H9 (cell line): ENCODE measurements around the gene HPSE. TPM values are rescaled to one million over a fixed set of nuclear protein-coding genes. Genes with fewer than 3 reads are reported as not detected.
A peak's percentile ranks its signal among the peaks of the same experiment; 100 is the strongest.

Experiments
- DNase-seq: peaks from one replicate; pipeline ENCODE4 v3.0.0-alpha.2; 2017
- H2AFZ ChIP-seq: one replicate; pipeline ENCODE4 v1.6.1; 2013; ENCODE audit warnings: mild to moderate bottlenecking, low read length, control low read depth, moderate library complexity
- H2AK5ac ChIP-seq: 2 replicates; pipeline ENCODE4 v1.6.1; 2013; ENCODE audit warnings: low read length, control low read depth, mixed read lengths; ENCODE audit not compliant: insufficient read length
- H2BK120ac ChIP-seq: one replicate; pipeline ENCODE4 v1.6.1; 2013; ENCODE audit warnings: low read depth, mild to moderate bottlenecking, low read length, control low read depth, inconsistent platforms; ENCODE audit not compliant: poor library complexity, severe bottlenecking
- H2BK12ac ChIP-seq: 2 replicates; pipeline ENCODE4 v1.6.1; 2013; ENCODE audit warnings: low read length, control low read depth, mixed read lengths, low read depth; ENCODE audit not compliant: insufficient read length
- H2BK15ac ChIP-seq: 2 replicates; pipeline ENCODE4 v1.6.1; 2013; ENCODE audit warnings: low read depth, low read length, control low read depth
- H2BK20ac ChIP-seq: one replicate; pipeline ENCODE4 v1.6.1; 2013; ENCODE audit warnings: low read depth, mild to moderate bottlenecking, low read length, control low read depth, inconsistent platforms; ENCODE audit not compliant: poor library complexity, severe bottlenecking
- H2BK5ac ChIP-seq: 2 replicates; pipeline ENCODE4 v1.6.1; 2013; ENCODE audit warnings: low read length, control low read depth, mixed read lengths; ENCODE audit not compliant: insufficient read length
- H3K14ac ChIP-seq: 2 replicates; pipeline ENCODE4 v1.6.1; 2013; ENCODE audit warnings: low read length, control low read depth; ENCODE audit not compliant: insufficient read depth
- H3K18ac ChIP-seq: 2 replicates; pipeline ENCODE4 v1.6.1; 2013; ENCODE audit warnings: low read depth, mild to moderate bottlenecking, mixed read lengths, low read length, control low read depth; ENCODE audit not compliant: insufficient read length
- H3K23ac ChIP-seq: 2 replicates; pipeline ENCODE4 v1.6.1; 2013; ENCODE audit warnings: low read length, control low read depth, mixed read lengths, low read depth; ENCODE audit not compliant: insufficient read length
- H3K23me2 ChIP-seq: 2 replicates; pipeline ENCODE4 v1.6.1; 2013; ENCODE audit warnings: low read depth, mild to moderate bottlenecking, mixed read lengths, low read length, control low read depth; ENCODE audit not compliant: insufficient read length, poor library complexity, severe bottlenecking
- H3K27ac ChIP-seq: 2 replicates; pipeline ENCODE4 v1.5.1; 2013; ENCODE audit warnings: low read length, control low read depth, mixed read lengths, low read depth; ENCODE audit not compliant: insufficient read length
- H3K27me3 ChIP-seq: 2 replicates; pipeline ENCODE4 v1.6.1; 2013; ENCODE audit warnings: low read length, control low read depth, inconsistent platforms; ENCODE audit not compliant: insufficient read depth
- H3K4ac ChIP-seq: 2 replicates; pipeline ENCODE4 v1.6.1; 2013; ENCODE audit warnings: low read depth, mild to moderate bottlenecking, control low read depth, inconsistent platforms, low read length, moderate library complexity
- H3K4me1 ChIP-seq: 2 replicates; pipeline ENCODE4 v1.6.1; 2013; ENCODE audit warnings: low read length, control low read depth, inconsistent platforms; ENCODE audit not compliant: insufficient read depth
- H3K4me2 ChIP-seq: 2 replicates; pipeline ENCODE4 v1.6.1; 2013; ENCODE audit warnings: low read length, control low read depth, mixed read lengths; ENCODE audit not compliant: insufficient read length, insufficient read depth
- H3K56ac ChIP-seq: 2 replicates; pipeline ENCODE4 v1.6.1; 2013; ENCODE audit warnings: low read depth, mild to moderate bottlenecking, mixed read lengths, low read length, control low read depth; ENCODE audit not compliant: insufficient read length
- H3K79me1 ChIP-seq: 2 replicates; pipeline ENCODE4 v1.6.1; 2013; ENCODE audit warnings: low read depth, mild to moderate bottlenecking, moderate library complexity, low read length, control low read depth, inconsistent platforms; ENCODE audit not compliant: insufficient read depth, poor library complexity, severe bottlenecking
- H3K79me2 ChIP-seq: 2 replicates; pipeline ENCODE4 v1.6.1; 2013; ENCODE audit warnings: low read length, control low read depth, inconsistent platforms; ENCODE audit not compliant: insufficient read depth
- H3K9ac ChIP-seq: 2 replicates; pipeline ENCODE4 v1.6.1; 2013; ENCODE audit warnings: low read length, control low read depth, mixed read lengths; ENCODE audit not compliant: insufficient read length; ENCODE audit errors: extremely low read depth
- H3K9me3 ChIP-seq: one replicate; pipeline ENCODE4 v1.6.1; 2013; ENCODE audit warnings: low read depth, low read length, inconsistent platforms; ENCODE audit not compliant: control insufficient read depth
- H3T11ph ChIP-seq: one replicate; pipeline ENCODE4 v1.6.1; 2013; ENCODE audit warnings: mild to moderate bottlenecking, low read length, control low read depth, inconsistent platforms
- H4K20me1 ChIP-seq: one replicate; pipeline ENCODE4 v1.6.1; 2013; ENCODE audit not compliant: control insufficient read depth, insufficient read length, insufficient read depth
- H4K5ac ChIP-seq: 2 replicates; pipeline ENCODE4 v1.6.1; 2013; ENCODE audit warnings: low read depth, mild to moderate bottlenecking, mixed read lengths, low read length, control low read depth; ENCODE audit not compliant: insufficient read length
- H4K8ac ChIP-seq: replicated peaks from 2 replicates; pipeline ENCODE4 v1.6.1; 2013; ENCODE audit warnings: low read length, control low read depth, mixed read lengths, low read depth; ENCODE audit not compliant: insufficient read length
- H4K91ac ChIP-seq: 2 replicates; pipeline ENCODE4 v1.6.1; 2013; ENCODE audit warnings: low read depth, mild to moderate bottlenecking, moderate library complexity, mixed read lengths, low read length, control low read depth; ENCODE audit not compliant: insufficient read length
- H3K27ac Mint-ChIP-seq, 3 experiments: 2 replicates in 2 of 3; 3 replicates in 1 of 3; pipeline ENCODE4 v1.8.0; 2020 to 2021; ENCODE audit warnings: mixed read lengths in 3 of 3, mild to moderate bottlenecking in 1 of 3, moderate library complexity in 1 of 3
- H3K27me3 Mint-ChIP-seq: 2 replicates; pipeline ENCODE4 v1.8.0; 2021; ENCODE audit warnings: low read depth, mild to moderate bottlenecking, moderate library complexity, mixed read lengths
- H3K36me3 Mint-ChIP-seq, 3 experiments: 2 replicates in 2 of 3; 3 replicates in 1 of 3; pipeline ENCODE4 v1.8.0; 2020 to 2021; ENCODE audit warnings: low read depth in 3 of 3, mixed read lengths in 3 of 3; ENCODE audit not compliant: insufficient read depth in 1 of 3
- H3K4me1 Mint-ChIP-seq, 2 experiments: 2 replicates each; pipeline ENCODE4 v1.8.0; 2020; ENCODE audit warnings: mixed read lengths in 2 of 2
- H3K4me3 Mint-ChIP-seq, 2 experiments: 2 replicates in 1 of 2; 3 replicates in 1 of 2; pipeline ENCODE4 v1.8.0; 2020 to 2021; ENCODE audit warnings: mild to moderate bottlenecking in 2 of 2, mixed read lengths in 2 of 2, moderate library complexity in 1 of 2
- H3K9me3 Mint-ChIP-seq, 2 experiments: 2 replicates in 1 of 2; 3 replicates in 1 of 2; pipeline ENCODE4 v1.8.0; 2020; ENCODE audit warnings: mild to moderate bottlenecking in 2 of 2, mixed read lengths in 2 of 2, moderate library complexity in 1 of 2
- CTCF ChIP-seq: fragments of 200-600 bp; sonication (generic); conservative IDR thresholded peaks from 3 replicates; pipeline ENCODE4 v1.8.0; 2021; ENCODE audit warnings: antibody characterized with exemption, mild to moderate bottlenecking
- WGBS: extraction: QIAGEN DNeasy Blood & Tissue Kit; methylation state at CpG from one replicate; pipeline ENCODE4 v1.1.7; 2013; ENCODE audit warnings: missing lambda C conversion rate, low lambda C conversion rate, mixed read lengths; ENCODE audit not compliant: insufficient read length; ENCODE audit errors: extremely low coverage; 5-methylcytosine and 5-hydroxymethylcytosine counted together
- total RNA-seq: library from RNA; stranded (reverse); gene quantifications from 2 replicates; pipeline ENCODE4 v1.2.1, GENCODE V29; 2021

HPSE gene
- total RNA-seq, 1 experiment from 2014 or later, result 2.0 TPM

- no peak overlapping the region for H2BK120ac ChIP-seq
- H2BK20ac ChIP-seq, result no peak overlapping the region
- H3K4me1 ChIP-seq, result no peaks in the 10 kb centered on the region
- H2BK15ac ChIP-seq, result no peak overlapping the region
- WGBS, result no CpG with 5 or more reads among the region's 2 CpGs
- H3K23me2 ChIP-seq, result no peaks in the 10 kb centered on the region
- no peak overlapping the region for H3K4me2 ChIP-seq
- no peak overlapping the region for H2AFZ ChIP-seq
- no peak overlapping the region for H3K23ac ChIP-seq
- no peak overlapping the region for H3K4ac ChIP-seq
- H4K20me1 ChIP-seq, result no peaks in the 10 kb centered on the region
- no peak overlapping the region for H3K56ac ChIP-seq
- no peak overlapping the region for H3K4me3 Mint-ChIP-seq
- H3K79me2 ChIP-seq, result no peaks in the 10 kb centered on the region
- H3K36me3 Mint-ChIP-seq, result peaks cover 0 to 31% (median 12%) of the 10 kb centered on the region in 3 experiments; a peak in 5 of 7 replicates
- H4K91ac ChIP-seq, result no peak overlapping the region
- no peak for TF ChIP-seq CTCF
- no peaks in the 10 kb centered on the region for H3K27me3 Mint-ChIP-seq
- H4K8ac ChIP-seq, result no peak overlapping the region
- H3T11ph ChIP-seq, result no peak overlapping the region
- H3K9me3 Mint-ChIP-seq, result no peaks in the 10 kb centered on the region
- no peaks in the 10 kb centered on the region for H3K4me1 Mint-ChIP-seq
- H3K79me1 ChIP-seq, result no peaks in the 10 kb centered on the region
- H2BK5ac ChIP-seq, result no peak overlapping the region
- H3K27ac Mint-ChIP-seq, result peak overlapping the region in 1 of 3 experiments; percentile 14; a peak in 1 of 7 replicates
- H2AK5ac ChIP-seq, result no peak overlapping the region
- no peak overlapping the region for H2BK12ac ChIP-seq
- no peak overlapping the region for H3K27ac ChIP-seq
- no peak overlapping the region for H3K14ac ChIP-seq
- H3K18ac ChIP-seq, result no peak overlapping the region
- no peak overlapping the region for H4K5ac ChIP-seq
- no peaks in the 10 kb centered on the region for H3K9me3 ChIP-seq
- no peak overlapping the region for H3K9ac ChIP-seq
- H3K27me3 ChIP-seq, result no peaks in the 10 kb centered on the region
- no peak for DNase-seq
Observed at GRCh38 chr4:83268491-83268890, 66.2 kb downstream of the HPSE start.
